HL-60 (cell line): ENCODE results near the gene AKAP13.

Source experiments
- CTCF ChIP-seq: IDR thresholded peaks from one replicate; pipeline ENCODE4 v1.5.1; 2011; ENCODE audit warnings: low read length, control low read depth, inconsistent platforms; ENCODE audit not compliant: insufficient read depth
- GABPA ChIP-seq: IDR thresholded peaks from 2 replicates; pipeline ENCODE4 v1.6.1; 2012; ENCODE audit warnings: low read depth
- POLR2AphosphoS5 ChIP-seq: IDR thresholded peaks from 2 replicates; pipeline ENCODE4 v1.6.1; 2012; ENCODE audit warnings: low read depth

- TF ChIP-seq CTCF (no peak), GABPA (no peak), POLR2AphosphoS5 (no peak)
Observed at GRCh38 chr15:85792912-85793590, 412.6 kb downstream of the AKAP13 start.
